GM18499 (cell line): Measurements from ENCODE around the gene BRD9.
"Not testable (repeated sequence)": the region's sequence is repeated elsewhere in the genome, so short reads cannot be mapped to it uniquely, and the experiment has no call there.

Experiments used
- ATAC-seq: cut with Tn5 transposase; IDR thresholded peaks from one replicate; pipeline ENCODE4 v1.9.1; 2021; ENCODE audit warnings: moderate number of reproducible peaks; ENCODE audit not compliant: insufficient read depth, unreplicated experiment

BRD9 gene

GRCh38 chr5:923281-923873, 30.8 kb upstream of the BRD9 start:
- no peak for ATAC-seq

- no peak for ATAC-seq
Observed at GRCh38 chr5:922436-923280, 30.1 kb upstream of the BRD9 start.

GRCh38 chr5:921456-922435, 29.1 kb upstream of the BRD9 start:
- no peak for ATAC-seq

GRCh38 chr5:920321-920720, 27.7 kb upstream of the BRD9 start:
- ATAC-seq, result no peak

DNA sequence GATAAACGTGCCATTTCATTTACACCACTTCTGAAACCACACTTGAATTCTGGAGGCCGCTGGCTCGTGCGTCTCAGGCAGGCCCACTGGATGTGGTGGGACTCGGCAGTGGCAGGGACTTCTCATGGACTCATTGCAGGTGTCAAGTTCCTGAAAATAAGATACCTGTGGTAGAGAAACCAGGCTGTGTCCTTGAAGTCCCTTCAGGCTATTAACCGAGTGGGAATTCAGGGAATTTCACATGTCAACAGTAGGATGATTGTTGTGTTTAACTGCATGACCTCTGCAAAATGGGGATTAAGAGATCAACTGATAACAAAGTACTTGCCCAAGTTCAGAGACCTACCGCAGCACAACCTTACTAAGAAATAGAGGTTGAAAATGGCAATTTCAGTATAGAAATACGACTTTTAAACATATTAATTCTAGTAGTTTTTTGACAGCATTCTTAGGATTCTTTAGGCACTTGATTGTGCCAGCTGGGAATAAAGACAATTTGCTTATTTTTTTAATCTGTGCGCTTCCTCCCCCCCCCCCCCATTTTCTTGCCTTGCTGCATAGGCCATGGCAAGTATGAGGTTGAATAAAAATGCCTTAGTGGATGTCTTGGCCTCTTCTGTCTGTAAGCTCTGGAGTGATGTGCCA, 26.9 kb upstream of the BRD9 start:
- no peak for ATAC-seq

DNA sequence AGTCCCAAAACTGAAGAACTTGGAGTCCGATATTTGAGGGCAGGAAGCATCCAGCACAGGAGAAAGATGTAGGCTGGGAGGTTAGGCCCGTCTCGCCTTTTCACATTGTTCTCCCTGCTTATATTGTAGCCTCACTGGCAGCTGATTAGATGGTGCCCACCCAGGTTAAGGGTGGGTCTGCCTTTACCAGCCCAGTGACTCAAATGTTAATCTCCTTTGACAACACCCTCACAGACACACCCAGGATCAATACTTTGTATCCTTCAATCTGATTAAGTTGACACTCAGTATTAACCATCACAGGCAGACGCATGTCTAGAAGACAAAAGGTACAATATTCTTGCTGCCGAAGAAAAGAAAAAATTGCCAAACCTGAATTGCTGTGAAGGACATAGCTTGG, 26.1 kb upstream of the BRD9 start:
- ATAC-seq, result not testable (repeated sequence)

DNA sequence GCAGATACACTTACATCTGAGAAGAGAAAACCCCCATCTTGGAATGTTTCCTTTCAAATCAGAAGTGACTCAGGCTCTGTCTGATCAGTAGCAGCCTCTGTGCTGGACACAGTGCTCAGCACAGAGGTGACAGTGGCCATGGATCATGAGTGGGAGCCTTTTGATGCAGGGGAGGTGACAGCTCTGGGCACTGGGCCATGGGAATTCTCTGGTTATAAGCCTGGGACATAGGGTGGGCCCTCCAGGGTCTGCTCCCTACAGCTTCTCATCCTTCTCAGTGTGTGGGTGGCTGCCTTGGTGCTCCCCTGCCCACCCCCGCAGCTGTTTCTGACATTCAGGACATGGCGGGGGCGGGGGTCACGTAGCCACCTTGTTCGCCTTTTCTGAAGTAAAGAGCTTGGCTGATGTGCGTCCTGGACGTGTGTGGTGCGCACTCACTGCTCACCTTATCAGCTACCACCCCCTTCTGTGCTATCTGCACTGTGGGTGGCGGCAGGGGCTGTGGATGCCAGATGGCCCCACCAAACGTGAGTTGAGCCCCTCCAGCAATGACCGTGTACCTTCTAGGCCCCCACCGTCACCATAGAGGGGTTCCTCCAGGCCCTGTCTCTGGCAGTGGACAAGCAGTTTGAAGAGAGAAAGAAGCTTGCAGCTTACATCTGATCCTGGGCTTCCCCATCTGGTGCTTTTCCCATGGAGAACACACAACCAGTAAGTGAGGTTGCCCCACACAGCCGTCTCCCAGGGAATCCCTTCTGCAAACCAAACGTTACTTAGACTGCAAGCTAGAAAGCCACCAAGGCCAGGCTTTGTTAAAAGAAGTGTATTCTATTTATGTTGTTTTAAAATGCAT, 24.1 kb upstream of the BRD9 start:
- ATAC-seq, result no peak

- ATAC-seq, result no peak
Observed at GRCh38 chr5:915946-916345, 23.3 kb upstream of the BRD9 start.

GRCh38 chr5:915346-915745, 22.7 kb upstream of the BRD9 start:
- not testable (repeated sequence) for ATAC-seq

- no peak for ATAC-seq
Observed at GRCh38 chr5:914612-915011, 22.0 kb upstream of the BRD9 start.

DNA sequence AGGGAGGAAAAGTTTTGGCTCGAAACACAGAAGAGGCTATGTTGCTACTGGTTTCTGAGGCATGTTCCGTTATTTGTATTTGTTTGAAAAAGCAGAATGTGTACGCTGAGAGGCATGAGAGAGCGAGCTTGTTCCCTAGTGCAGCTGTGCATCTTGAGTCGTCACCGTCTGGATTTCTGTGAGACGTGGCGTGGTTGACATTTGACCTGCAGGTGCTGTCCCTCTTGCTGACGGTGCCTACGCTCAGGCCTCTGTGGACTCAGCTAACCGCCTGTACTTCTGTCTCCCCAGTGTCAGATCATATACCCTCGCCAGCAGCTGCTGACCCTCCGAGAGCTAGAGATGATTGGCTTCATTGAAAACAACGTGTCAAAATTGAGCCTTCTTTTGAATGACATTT, 21.6 kb upstream of the BRD9 start:
- no peak for ATAC-seq

GRCh38 chr5:912280-913091, 19.9 kb upstream of the BRD9 start:
- ATAC-seq, result no peak

DNA sequence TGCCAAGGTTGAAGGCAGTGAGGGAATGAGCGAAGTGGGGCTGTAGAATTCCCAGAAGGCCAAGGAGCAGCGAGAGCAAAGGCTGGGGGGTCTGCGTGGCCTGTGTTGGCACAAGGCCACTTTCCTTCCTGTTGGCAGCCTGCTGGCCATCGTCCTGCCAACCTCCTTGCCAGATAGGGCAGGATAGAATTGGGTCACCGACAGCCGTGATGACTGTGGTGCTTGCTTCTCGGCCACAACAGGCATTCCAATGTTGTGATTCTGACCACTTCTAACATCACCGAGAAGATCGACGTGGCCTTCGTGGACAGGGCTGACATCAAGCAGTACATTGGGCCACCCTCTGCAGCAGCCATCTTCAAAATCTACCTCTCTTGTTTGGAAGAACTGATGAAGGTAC, 19.0 kb upstream of the BRD9 start:
- no peak for ATAC-seq

- no peak for ATAC-seq
Observed at GRCh38 chr5:910769-911160, 18.2 kb upstream of the BRD9 start.

DNA sequence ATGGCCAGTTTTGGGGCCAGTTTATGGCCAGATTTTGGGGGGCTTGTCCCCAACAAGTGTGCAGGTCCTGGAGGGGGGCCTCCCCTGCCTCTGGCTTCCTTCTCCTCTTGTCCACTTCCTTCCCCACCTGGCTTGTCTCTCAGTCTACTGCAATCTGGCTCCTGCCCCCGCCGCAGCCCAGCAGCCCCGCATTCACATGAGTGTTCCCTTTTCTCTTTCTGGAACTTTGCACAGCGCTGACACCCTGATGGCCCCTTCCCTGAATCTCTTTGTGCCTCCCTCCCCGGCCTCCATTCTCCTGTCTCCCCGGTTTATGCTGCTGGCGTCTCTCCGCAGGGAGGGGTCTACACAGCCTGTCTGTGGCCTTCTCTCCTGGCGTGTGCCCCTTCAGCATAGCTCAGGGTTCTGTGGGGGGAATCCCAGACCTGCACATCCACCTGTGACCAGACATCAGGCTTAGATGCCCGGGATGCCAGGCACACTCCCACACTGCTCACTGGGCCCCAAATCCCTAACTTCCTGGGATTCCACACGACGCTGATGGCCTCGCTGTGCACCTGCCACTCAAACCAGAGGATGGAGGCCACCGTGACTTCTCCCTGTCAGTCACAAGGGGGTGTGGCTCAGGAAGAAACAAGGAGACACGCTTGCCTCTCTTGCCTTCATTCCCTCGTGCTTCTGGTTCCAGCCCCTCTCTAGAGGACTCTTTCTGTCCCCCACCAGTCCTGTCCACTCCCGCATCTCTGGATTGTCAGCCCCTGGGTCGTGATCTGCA, 17.6 kb upstream of the BRD9 start:
- ATAC-seq, result no peak

GRCh38 chr5:909086-909485, 16.5 kb upstream of the BRD9 start:
- no peak for ATAC-seq

DNA sequence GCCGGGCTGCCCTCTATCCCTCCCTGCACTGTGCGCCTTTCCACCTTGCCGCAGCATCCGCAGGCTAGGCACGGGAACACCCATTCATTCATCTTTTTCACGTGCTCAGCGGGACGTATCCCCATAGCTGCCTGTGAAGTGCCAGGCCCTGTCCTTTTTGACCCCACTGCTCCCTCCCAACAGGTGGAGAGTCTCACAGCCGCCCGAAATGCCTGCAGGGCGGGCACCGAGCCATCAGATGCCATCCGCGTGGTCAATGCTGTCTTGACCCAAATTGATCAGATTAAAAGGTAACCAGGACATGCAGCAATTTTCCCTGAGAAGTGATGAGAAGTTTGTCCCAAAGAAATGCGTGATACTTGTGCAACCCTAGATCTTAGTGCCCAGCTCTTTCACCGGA, 15.6 kb upstream of the BRD9 start:
- ATAC-seq, result no peak

DNA sequence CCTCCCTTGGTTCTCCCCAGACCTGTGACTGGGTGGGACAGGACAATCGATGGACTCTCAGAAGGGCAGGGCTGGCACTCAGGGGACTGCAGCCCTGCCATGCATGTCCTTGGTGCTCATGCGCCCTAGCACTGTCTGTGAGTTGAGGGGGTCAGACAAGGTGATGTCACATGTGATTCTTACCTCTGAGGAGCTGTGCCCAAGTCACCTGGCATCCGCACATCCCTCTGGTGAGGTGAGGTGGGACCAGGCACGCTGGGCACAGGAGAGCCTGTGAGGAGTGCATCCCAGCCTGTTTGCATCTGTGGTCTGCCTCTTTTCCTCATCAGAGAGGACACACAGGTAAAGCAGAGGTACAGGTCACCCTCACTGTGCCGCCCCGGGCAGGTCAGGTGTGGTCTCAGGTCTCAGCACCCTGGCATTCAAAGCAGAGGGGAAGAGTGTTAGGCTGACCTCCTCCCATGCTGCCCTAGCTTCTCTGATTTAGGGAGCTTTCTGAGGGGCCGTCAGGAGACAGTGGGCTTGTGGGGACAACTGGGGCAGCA, 14.8 kb upstream of the BRD9 start:
- ATAC-seq, result no peak
